Stimulated activated CD4-positive, alpha-beta T cell treated with anti-CD3 and anti-CD28 coated beads, TNF-alpha, amount 100 ng/mL, for 4 hours (primary cell): ENCODE data around the gene HPCAL1.

Experiments used
- DNase-seq, 3 experiments: peaks; one replicate each; pipeline ENCODE4 v3.0.0-alpha.2; 2020; ENCODE audit warnings: low read depth in 3 of 3

The HPCAL1 gene

GRCh38 chr2:10303181-10303693 is 533 bp downstream of the HPCAL1 start:
- DNase-seq: peak in 1 of 3 experiments; percentile 20

- DNase-seq: peak in 2 of 3 experiments; percentile 15 to 28
These were observed 1.1 kb downstream of the HPCAL1 start for GRCh38 chr2:10303694-10304378.

GRCh38 chr2:10304458-10305253 is 2.0 kb downstream of the HPCAL1 start:
- no peak for DNase-seq

GRCh38 chr2:10305254-10305635 is 2.5 kb downstream of the HPCAL1 start:
- DNase-seq: no peak

GRCh38 chr2:10305715-10306114 is 3.0 kb downstream of the HPCAL1 start:
- DNase-seq: no peak

- no peak for DNase-seq
These were observed 4.3 kb downstream of the HPCAL1 start for GRCh38 chr2:10306901-10307463.

GRCh38 chr2:10307561-10308156 is 5.0 kb downstream of the HPCAL1 start:
- DNase-seq: no peak

- DNase-seq: no peak
These were observed 6.2 kb downstream of the HPCAL1 start for GRCh38 chr2:10308866-10309265.

- DNase-seq: no peak
These were observed 6.6 kb downstream of the HPCAL1 start for GRCh38 chr2:10309286-10309685.

GRCh38 chr2:10310309-10310888 is 7.7 kb downstream of the HPCAL1 start:
- DNase-seq: no peak

- no peak for DNase-seq
These were observed 9.0 kb downstream of the HPCAL1 start for GRCh38 chr2:10311736-10312135.

GRCh38 chr2:10312437-10312957 is 9.8 kb downstream of the HPCAL1 start:
- DNase-seq: no peak

- no peak for DNase-seq
These were observed 13.6 kb downstream of the HPCAL1 start for GRCh38 chr2:10316336-10316735.

- no peak for DNase-seq
These were observed 14.2 kb downstream of the HPCAL1 start for GRCh38 chr2:10316860-10317259.

GRCh38 chr2:10317646-10318045 is 14.9 kb downstream of the HPCAL1 start:
- DNase-seq: no peak

GRCh38 chr2:10318345-10318744 is 15.6 kb downstream of the HPCAL1 start:
- no peak for DNase-seq

- DNase-seq: no peak
These were observed 17.3 kb downstream of the HPCAL1 start for GRCh38 chr2:10319892-10320574.

- DNase-seq: no peak
These were observed 17.8 kb downstream of the HPCAL1 start for GRCh38 chr2:10320575-10320931.

GRCh38 chr2:10320933-10321332 is 18.2 kb downstream of the HPCAL1 start:
- DNase-seq: no peak

- DNase-seq: no peak
These were observed 18.9 kb downstream of the HPCAL1 start for GRCh38 chr2:10321622-10322021.

GRCh38 chr2:10322481-10322880 is 19.8 kb downstream of the HPCAL1 start:
- DNase-seq: no peak
